Inferior parietal cortex (tissue), 1 donor: ENCODE results near the gene NDUFB8.

Source experiments
- DNase-seq: peaks from one replicate; pipeline ENCODE4 v3.0.0-alpha.2; 2016; ENCODE audit errors: extremely low spot score

NDUFB8 gene

GRCh38 chr10:100506596-100507356 is 22.9 kb downstream of the NDUFB8 start:
- DNase-seq = no peak

- DNase-seq = no peak
Measured at GRCh38 chr10:100505164-100505563, 24.5 kb downstream of the NDUFB8 start.

- no peak for DNase-seq
Measured at GRCh38 chr10:100504096-100504495, 25.6 kb downstream of the NDUFB8 start.

- no peak for DNase-seq
Measured at GRCh38 chr10:100502926-100503494, 26.7 kb downstream of the NDUFB8 start.

- no peak for DNase-seq
Measured at GRCh38 chr10:100501423-100501822, 28.2 kb downstream of the NDUFB8 start.

GRCh38 chr10:100498059-100498458 is 31.6 kb downstream of the NDUFB8 start:
- no peak for DNase-seq

- DNase-seq = no peak
Measured at GRCh38 chr10:100496567-100496966, 33.1 kb downstream of the NDUFB8 start.

- DNase-seq = no peak
Measured at GRCh38 chr10:100490531-100490930, 39.1 kb downstream of the NDUFB8 start.

GRCh38 chr10:100489396-100489795 is 40.3 kb downstream of the NDUFB8 start:
- no peak for DNase-seq

GRCh38 chr10:100487529-100487928 is 42.1 kb downstream of the NDUFB8 start:
- DNase-seq = no peak

- no peak for DNase-seq
Measured at GRCh38 chr10:100485801-100486495, 43.7 kb downstream of the NDUFB8 start.

GRCh38 chr10:100485366-100485765 is 44.3 kb downstream of the NDUFB8 start:
- no peak for DNase-seq

GRCh38 chr10:100483876-100484666 is 45.6 kb downstream of the NDUFB8 start:
- DNase-seq = no peak

- no peak for DNase-seq
Measured at GRCh38 chr10:100482834-100483185, 46.9 kb downstream of the NDUFB8 start.

GRCh38 chr10:100482181-100482833 is 47.4 kb downstream of the NDUFB8 start:
- DNase-seq = peak; percentile 61

- peak; percentile 90 for DNase-seq
Measured at GRCh38 chr10:100481462-100482081, 48.1 kb downstream of the NDUFB8 start.

- DNase-seq = no peak
Measured at GRCh38 chr10:100480002-100480401, 49.7 kb downstream of the NDUFB8 start.

GRCh38 chr10:100479037-100479436 is 50.6 kb downstream of the NDUFB8 start:
- DNase-seq = no peak

- DNase-seq = no peak
Measured at GRCh38 chr10:100477970-100478369, 51.7 kb downstream of the NDUFB8 start.
